GM19239 (cell line): Measurements from ENCODE around the gene RNF166.
"Not testable (repeated sequence)": the region's sequence is repeated elsewhere in the genome, so short reads cannot be mapped to it uniquely, and the experiment has no call there.

Experiments used
- DNase-seq: peaks from one replicate; pipeline ENCODE4 v3.0.0; 2011; ENCODE audit warnings: low spot score; ENCODE audit not compliant: insufficient read length
- FAIRE-seq: peaks from 2 replicates; lab custom pipeline; 2011; peaks lifted over from hg19 to GRCh38; lab: Jason Lieb, UNC

The RNF166 gene

DNA sequence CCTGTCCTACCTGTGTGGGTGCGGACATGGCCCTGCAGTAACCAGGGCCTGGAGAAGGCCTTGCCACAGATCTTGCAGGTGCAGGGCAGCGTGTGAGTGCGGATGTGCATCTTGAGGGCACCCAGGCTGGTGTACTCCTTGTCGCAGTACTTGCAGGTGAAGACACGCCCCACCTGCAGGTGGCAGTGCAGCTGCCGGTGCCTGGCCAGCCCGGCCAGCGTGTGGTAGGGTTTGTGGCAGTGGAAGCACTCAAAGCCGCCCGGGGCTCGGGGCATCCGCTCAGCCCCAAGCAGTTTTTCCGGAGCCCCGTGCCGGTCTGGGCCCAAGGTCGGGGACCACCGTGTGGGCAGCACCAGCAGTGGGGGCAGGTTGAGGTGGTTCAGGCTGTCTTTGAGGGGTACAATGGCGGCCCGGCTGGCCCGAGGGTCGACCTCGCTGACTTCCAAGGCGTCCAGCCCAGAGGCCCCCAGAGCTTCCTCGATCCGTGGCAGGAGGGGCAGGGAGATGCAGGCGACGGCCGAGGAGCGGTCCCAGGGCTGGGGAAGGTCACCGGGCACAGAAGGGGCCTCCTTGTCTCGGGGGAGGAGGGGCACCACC is 25.0 kb downstream of the RNF166 start:
- DNase-seq (peak; percentile 67), FAIRE-seq (peak; percentile 85)

DNA sequence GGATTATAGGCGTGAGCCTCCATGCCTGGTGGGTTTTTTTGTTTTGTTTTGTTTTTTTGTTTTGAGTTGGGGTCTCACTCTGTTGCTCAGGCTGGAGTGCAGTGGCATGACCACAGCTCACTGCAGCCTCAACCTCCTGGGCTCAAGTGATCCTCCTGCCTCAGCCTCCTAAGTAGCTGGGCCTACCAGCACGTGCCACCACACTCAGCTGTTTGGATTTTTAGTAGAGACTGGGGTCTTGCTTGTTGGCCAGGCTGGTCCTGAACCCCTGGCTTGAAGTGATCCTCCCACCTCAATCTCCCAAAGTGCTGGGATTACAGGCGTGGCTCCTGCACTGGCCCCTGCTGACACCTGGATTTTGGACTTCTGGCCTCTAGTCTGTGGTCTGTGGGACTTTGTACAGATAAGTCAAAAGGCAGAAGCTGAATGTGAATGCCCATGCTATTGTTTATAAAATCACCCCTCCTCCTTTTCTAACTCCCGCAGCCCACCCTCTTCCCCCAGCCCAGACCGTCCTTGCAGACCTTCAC is 25.6 kb downstream of the RNF166 start:
- DNase-seq (no peak), FAIRE-seq (no peak)

- no peak for FAIRE-seq
- no peak for DNase-seq
Observed at GRCh38 chr16:88678224-88678979, 27.8 kb downstream of the RNF166 start.

DNA sequence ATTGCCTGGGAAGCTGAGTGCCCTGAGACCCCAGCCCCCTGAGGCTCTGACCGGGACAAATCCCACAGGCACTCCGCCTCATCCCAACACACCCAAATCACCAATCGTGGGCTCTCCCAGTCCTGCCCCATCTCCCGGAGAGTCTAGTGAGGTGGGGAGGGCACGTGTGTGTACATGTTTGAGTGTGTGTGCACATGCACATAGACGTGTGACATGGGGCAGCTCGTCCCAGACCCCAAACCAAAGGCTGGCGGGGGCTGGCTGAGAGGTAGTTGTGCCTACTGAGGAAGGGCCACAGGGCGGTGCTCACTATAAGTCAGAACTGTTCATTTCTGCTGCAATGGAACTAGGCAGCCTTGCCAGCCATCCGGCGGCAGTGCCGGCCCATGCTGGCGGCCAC is 28.5 kb downstream of the RNF166 start:
- DNase-seq (no peak), FAIRE-seq (no peak)

DNA sequence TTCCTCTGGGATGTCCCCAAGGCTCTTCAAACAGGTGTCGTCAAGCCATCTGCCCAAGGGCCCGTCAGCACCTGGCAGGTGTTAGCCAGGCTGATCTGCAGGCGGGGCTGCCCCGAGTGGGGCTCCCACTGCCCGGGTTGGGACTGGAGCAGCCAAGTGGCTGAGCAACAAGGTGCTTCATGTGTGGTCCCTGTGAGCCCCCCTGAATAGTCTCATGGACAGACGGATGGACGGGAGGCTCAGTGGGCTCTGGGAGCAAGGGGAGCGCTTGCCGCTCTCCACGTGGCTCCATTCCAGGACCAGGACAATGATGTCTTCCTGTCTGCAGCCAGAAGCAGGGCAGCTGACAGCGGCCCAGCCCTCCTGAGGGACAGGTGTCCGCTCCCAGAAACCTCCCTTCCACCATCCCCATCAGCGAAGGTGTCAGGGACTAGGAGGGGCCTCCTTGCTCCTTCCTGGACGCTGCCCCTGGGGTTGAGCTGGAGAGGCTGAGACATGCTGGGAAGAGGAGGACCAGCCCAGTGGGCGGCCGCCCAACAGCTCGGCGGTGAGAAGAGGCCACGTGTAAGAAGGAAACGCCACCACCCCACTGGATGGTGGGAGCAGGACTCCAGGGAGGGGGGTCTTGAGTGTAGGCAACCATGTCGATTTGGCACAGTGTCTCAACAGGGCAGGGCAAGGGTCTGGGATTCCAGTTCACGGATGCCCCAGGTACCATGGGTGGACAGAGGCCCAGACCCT is 29.5 kb downstream of the RNF166 start:
- DNase-seq = no peak
- no peak for FAIRE-seq

DNA sequence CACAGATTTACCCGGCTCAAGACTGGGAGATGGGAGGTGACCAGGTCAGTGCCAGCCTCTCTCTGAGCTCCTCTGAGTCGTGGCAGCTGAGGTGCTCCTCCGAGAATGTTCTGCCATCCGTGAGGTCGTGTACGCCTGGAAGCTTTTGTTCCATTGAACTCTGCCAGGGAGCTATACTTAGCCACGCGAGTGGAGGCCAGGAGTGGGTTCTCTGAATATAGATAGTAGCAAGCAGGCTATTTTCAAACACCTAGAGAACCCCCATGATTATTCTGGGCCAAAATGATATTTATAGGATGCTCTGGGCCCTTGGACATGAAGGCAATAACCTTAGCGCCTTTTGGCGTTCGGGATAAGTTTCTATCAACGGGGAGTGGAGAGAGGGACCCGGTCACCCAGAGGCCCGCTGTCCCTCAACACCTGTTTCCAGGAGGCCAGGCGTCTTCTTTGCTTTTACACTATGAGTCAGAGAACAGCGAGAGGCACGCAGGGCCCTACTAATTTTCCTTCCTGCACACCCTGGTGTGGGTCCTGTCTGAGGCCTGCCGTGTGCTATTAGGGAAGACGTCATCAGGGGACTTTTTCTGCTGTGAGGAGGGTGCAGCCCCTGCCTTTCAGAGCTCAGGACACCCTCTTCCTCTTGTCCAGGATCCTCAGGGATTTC is 32.4 kb downstream of the RNF166 start:
- no peak for FAIRE-seq
- DNase-seq = no peak

DNA sequence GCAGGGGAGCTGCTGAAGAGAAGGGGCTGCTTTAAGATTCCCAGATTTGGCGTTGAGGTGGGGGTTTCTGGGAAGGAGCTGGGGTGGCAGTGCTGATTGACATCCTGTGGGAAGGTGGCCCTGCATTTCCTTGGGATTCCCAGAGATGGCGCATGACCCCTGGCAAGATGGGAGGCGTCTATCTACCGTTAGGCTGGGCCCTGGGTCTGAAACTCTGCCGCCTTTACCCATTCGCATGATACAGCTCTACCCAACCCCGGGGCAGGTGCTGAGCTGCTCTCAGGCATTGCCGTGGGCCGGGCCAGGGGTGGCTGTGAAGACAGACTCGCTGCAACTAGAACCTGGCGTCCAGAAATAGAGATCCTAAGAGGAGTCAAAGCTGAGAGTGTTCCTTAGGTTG is 33.4 kb downstream of the RNF166 start:
- FAIRE-seq = no peak

DNA sequence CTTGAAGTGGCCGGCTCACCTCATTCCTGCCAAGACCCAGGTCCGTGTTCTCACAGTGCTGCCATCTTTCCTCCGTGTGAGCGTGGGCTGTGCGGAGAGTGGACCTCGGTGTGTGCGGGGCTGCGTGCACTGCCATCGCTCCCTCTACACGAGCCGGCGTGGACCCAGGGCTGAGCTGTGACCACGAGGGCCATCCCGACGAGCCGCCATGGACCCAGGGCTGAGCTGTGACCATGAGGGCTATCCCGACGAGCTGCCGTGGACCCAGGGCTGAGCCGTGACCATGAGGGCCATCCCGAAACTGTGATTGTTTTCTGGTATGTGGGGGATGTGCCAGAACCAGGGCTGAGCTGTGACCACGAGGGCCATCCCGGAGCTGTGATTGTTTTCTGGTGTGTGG is 34.4 kb downstream of the RNF166 start:
- FAIRE-seq (no peak), DNase-seq (no peak)

More for the DNA sequence above, 33.4 kb downstream of the RNF166 start:
- DNase-seq = no peak

DNA sequence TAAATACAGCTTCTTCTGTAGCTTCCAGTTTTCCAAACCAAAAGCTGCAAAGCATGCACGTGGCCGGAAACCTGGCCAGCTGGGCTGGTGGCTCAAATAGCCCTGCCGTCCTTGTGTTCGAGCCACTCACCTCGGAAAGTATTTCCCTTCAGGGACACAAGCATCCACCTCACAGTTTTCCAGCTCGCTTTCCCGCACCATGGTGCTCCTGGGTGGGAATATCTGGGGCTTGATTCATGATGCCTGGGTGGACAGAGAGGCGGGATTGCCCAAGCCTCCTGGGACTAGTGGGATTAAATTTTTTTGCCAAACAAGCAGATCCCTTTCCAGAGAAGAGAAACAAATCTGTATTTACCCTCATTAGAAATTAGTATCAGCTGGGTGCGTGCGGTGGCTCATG is 36.2 kb downstream of the RNF166 start:
- no peak for FAIRE-seq
- no peak for DNase-seq

- not testable (repeated sequence) for FAIRE-seq, DNase-seq
Observed at GRCh38 chr16:88669493-88669892, 36.7 kb downstream of the RNF166 start.

DNA sequence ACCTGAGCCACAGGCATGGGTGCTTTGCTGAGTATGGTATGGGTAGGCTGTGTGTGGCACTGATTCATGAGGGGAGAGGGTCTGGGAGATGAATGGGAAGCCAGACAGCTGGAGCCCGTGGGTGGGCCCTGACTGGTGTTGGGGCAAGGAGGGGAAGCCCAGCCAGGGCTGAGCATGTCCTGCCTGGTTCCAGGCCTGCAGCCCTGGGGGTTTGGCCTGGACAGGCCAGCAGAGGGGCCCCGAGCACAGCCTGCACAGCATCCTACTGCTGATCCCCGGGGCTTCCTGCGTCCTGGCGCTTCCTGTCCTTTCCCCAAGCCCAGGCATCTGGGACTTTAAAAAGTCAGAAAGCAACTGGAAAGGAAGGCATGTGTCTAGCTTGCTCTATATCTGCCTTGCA is 38.7 kb downstream of the RNF166 start:
- FAIRE-seq = no peak
- DNase-seq = no peak

DNA sequence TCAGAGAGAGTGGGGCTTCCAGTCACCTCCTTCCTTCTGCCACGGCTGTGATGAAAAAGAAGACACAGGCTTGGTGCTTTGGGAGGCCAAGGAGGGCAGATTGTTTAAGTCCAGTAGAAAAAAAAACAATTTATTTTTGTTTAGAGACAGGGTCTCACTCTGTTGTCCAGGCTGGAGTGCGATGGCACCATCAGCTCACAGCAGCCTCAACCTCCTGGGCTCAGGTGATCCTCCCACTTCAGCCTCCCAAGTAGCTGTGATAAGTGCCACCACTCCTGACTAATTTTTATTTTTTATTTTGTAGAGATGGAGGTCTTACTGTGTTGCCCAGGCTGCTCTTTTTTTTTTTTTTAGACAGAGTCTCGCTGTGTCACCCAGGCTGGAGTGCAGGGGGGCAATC is 40.6 kb downstream of the RNF166 start:
- FAIRE-seq (no peak), DNase-seq (no peak)

DNA sequence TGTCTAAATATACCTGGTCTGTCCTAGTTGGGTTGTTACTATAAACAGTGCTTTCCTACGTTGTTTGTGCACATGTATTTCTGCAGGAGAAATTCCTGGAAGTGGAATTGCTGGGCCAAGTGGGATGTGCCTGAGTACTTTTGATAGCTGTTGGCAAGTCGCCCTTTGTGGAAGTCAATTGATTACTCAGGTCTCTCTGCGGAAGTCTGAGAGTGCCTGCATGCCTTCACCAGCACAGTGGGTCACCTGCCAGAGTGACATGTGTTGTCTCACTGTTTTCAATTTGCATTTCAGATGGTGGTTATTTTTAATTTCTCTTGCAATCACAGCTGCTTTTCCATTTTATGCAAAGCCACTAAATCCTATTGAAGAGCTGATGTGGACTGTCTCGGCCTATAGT is 41.1 kb downstream of the RNF166 start:
- DNase-seq (no peak), FAIRE-seq (no peak)

DNA sequence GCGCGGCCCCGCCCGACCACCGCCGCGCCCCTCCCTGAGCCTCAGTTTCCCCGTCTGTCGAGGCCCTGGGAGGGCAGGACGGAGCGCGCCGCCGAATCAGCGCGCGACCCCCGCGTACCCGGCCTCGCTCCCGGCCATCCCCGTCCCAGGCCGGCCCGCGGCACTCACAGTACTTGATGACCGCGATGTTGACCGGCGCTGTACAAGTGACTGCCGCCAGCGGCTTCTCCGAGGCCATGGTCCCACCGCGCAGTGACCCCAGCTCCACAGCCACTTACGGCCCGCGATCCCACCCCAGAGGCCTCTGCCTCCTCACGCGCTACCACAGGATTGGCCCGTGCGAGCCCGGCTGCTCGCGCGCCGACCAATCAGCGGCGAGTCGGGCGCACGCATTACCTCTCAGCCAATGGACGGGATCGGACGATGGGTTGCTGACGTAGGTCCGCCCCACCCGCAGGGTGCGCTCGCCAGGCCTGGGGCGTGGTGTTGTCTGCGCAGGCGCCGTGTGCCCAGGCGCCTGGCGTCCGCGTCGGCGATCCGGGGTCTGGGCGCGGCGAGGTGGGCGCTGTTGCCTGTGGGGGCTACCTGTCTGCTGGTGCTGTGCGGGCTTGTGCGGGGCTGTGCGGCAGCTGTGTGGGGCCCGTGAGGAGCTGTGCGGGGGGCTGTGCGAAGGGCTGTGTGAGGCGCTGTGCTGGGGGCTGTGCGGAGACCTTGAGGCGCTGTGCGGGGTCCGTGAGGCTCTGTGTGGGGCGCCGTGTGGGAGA is 43.2 kb downstream of the RNF166 start, which contains the start of gene MVD:
Gene MVD (minus strand): TSS at position 249 of the 764 bp plus-strand sequence. CDS start 11 bp downstream, at position 238.
- DNase-seq = peak; percentile 99
- peak; percentile 97 for FAIRE-seq

GRCh38 chr16:88662222-88662842 is 43.9 kb downstream of the RNF166 start:
- FAIRE-seq = no peak
- DNase-seq = no peak

GRCh38 chr16:88661468-88661867 is 44.7 kb downstream of the RNF166 start:
- DNase-seq = no peak
- FAIRE-seq = no peak

- DNase-seq (no peak), FAIRE-seq (no peak)
Observed at GRCh38 chr16:88659160-88659559, 47.0 kb downstream of the RNF166 start.

DNA sequence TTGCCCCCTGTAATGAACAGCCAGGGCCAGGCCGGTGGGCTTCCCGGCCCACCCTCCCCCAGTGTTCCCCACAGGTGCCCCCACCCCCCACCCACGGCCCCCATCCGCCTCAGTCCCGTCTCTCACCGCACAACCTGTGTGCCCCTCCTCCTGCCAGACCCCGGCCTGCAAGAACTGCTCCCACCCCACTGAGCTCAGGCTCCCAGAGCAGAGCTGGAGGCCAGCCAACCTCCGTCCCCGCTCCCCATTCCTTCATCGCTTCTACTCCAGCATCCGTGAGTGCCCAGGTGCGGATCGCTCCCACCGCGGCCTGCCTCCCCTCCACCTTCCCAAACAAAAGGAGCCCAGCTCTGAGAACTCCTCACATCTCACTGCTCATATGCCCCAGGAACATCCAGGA is 47.5 kb downstream of the RNF166 start:
- FAIRE-seq = no peak

GRCh38 chr16:88657371-88657770 is 48.8 kb downstream of the RNF166 start:
- DNase-seq (no peak), FAIRE-seq (no peak)

More for the DNA sequence above, 47.5 kb downstream of the RNF166 start:
- no peak for DNase-seq
